Activated CD4-positive, alpha-beta T cell treated with anti-CD3 and anti-CD28 coated beads, Interleukin-2, amount 50 U/mL, for 16 hours (primary cell): ENCODE data around the gene BTBD6.
A peak's percentile ranks its signal among the peaks of the same experiment; 100 is the strongest.

ENCODE experiments used
- DNase-seq: peaks from one replicate; pipeline ENCODE4 v3.0.0-alpha.2; 2020

The BTBD6 gene

DNA sequence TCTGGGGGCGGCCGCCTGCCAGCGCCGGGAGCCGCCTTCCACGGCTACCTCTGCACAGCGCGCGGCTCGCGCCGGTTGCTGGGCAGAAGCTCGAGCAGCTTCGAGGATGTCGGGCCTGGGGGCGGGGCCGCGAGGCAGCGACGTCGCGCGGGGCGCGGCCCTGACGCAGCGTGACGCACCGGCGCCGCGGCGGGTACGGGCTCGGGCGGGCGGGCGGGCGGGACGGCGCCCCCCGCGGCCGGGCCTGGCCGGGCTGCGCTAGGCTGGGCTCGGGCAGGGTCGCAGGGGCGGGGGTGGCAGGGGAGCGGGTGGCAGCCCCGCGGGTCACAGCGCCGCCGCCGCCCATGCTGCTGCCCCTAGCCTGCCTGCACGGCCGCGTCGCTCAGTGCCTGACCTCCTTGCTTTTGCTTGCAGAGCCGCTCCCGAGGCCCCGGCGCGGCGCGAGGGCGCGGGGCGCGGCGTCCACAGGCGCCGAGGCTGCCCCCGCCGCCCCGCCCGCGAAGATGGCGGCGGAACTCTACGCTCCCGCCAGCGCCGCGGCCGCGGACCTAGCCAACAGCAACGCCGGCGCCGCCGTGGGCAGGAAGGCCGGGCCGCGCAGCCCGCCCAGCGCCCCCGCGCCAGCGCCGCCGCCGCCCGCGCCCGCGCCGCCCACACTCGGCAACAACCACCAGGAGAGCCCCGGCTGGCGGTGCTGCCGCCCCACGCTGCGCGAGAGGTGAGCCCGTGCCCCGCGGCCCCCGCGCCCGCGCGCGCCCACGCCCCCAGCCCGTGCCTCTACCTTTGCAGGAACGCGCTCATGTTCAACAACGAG, at the start of gene BTBD6:
BTBD6 (plus strand) TSS at position 166 of the 814 bp plus-strand sequence; CDS start at position 345, 179 bp downstream.
- peak; percentile 88 for DNase-seq

DNA sequence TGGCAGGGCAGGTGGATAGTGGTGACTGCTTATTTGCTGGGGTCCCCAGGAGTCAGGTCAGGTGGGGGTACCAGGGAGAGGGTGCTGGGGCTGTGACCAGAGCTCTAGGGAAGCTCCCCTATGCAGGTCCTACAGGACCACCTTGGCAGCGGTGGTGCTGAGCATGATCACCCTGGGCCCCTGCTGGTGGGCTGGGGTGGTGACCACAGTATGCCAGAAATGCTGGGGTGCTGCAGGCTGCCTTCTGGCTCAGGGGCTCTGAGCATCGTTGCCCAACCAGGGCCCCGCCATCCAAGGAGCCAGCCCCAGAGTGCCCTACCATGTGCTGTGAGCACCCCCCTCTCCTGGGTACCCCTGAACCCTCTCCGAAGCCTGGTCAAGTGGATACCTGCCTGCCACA, 49.7 kb upstream of the BTBD6 start:
- no peak for DNase-seq

DNA sequence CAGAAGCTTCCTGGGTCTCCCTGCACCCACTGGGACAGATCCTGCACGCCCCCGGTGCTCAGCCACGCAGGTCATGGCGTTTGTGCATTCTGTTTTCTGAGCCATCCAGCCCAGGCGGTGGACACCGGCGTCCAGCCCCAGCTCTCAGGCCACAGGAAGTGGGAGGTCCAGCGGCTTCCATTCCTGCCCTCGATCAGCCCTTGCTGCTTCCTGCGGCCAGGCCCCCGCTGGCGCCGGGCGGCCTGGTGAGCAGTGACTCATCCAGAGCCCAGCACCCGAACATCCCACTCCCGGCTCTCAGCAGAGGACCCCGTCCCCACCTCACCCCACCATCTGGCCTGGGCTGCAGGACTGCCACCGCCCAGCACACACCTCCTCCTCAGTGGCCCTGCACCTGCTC, 49.2 kb upstream of the BTBD6 start:
- DNase-seq, result no peak

DNA sequence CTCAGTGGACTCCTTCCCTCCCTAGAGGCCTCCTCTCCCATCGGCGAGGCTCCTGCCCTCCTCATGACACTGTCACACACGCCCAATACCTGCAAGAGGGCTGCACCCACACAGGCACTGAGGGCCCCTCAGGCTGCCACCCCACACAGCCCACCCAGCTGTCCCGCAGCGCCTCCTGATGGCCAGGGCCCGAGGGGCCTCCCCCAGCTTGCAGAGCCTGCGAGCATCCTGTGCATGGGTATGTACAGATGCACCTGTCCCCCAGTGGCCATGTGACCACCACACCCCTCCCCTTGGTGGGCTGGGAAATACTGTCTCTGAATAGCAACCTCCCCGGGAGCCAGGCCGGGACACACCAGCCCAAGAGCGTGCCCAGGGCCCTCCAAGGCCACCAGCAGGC, 48.3 kb upstream of the BTBD6 start:
- no peak for DNase-seq

DNA sequence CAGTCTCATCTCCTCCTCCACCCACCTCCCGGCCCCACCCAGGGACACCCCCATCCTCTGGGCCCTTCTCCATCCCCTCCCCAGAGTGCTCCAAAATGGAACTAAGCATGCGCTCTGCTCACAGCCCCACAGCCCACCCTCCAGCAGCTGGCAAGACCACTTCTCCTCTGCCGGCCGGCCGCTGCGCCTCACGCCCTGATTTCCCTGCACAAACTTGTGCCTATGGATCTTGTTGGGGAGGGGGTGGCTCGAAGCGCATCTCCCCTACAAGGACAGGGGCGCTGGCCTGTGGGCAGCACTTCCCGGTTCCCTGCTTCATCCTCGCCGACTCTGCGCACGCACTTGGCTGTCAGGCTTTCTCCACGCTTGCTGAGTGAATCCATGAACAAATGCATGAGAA, 47.7 kb upstream of the BTBD6 start:
- DNase-seq, result no peak

DNA sequence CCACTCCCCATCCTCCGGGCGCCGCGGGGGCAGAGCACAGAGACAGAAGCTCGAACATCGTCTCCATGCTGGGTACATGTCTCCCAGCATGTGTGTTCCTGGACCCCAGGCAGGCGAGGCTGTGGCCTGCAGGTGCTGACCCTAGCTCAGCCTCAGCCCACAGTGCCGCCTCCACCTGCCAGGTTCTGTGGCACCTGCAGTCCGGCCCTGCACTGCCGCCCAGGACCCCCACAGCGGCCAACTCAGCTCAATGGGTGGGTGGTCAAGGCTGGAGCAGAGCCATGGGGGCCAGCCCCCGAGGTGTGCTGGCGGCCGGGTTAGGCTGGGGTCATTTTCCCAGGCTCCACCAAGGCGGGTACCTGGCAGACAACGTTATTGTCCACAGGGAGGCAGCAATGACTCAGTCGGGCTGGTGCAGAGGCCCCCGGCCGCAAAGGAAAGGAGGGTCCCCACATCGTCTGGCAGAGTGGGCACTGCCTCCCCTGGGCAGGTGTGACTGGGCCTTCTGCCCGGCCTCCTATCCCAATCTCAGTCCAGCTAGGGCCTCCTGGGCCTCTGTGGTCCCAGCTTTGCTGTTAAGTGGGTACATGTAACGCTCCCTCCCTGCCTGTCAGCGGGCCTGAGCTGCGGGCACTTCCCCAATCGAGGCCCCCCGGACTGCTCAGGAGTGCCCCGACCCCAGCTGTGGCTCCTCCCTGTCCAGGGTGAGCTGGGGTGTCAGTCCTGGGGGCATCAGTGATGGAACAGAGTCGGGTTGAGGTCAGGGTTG, 47.0 kb upstream of the BTBD6 start:
- DNase-seq, result no peak

DNA sequence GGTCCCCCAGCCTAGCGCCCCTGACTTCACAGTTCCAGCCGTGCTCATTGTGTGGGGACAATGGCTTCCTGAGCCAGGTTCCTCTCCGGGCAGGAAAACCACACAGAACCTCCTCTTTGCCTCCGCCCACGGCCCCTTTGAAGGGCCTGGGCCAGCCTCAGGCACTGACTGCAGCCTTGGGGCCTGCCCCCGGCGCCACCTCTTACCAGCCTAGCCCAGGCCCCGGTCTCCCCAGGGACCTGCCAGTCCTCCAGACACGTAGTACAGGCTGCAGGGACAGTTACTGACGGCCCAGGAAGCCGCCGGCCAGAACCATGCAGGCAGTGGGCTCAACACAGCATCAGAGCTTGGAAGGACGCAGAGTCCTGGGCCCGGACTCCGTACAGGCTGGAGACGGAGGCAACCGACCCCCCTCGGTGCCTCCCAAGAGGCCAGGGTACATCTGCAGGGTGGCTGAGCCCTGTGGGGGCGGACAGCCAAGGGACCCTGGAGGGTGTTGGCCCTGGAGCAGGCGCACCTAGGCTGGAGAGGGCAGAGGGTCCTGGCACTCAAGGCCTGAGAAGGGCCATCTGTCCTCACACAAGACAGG, 46.3 kb upstream of the BTBD6 start:
- DNase-seq, result peak; percentile 44

DNA sequence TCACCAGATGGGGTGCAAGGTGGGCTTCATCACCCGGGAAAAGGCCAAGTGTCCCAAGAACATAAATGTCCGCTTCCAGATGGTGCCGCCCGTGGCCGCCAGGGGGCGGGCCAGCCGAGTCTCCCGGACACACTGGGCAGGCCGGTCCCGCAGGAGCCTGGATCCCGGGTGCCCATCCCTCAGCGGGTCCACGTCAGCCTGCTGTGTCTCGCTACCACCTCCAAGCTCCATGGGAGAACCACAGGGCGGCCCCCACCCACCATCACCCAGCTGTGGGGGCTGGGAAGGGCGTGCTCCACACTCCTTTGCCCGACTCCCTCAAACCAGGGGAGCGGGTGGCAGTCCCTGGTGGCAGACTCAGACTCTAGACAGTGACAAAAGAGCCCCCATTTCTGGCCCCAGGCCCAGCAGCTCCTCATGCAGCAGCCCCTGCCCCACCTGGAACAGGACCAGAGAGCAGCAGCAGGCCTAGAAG, 45.2 kb upstream of the BTBD6 start:
- DNase-seq, result peak; percentile 60

DNA sequence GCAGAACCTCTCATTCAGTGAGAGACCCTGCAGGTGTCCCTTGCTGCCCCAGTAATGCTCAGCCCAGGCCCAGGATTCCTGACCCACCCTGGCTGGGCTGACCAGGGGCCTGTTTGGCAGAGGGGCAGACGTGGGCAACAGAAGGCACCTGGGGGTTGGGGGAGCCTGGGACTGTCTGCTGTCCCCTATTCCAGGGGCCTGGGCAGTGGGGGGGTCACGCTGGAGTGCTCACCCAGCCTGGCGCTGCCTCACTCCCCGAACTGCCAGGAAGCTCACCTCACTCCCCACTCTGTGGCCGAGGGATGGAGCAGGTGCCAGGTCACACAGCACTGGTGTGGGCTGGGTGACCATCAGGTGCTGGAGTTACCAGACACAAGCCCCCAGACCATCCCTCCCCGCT, 44.6 kb upstream of the BTBD6 start:
- DNase-seq, result no peak

DNA sequence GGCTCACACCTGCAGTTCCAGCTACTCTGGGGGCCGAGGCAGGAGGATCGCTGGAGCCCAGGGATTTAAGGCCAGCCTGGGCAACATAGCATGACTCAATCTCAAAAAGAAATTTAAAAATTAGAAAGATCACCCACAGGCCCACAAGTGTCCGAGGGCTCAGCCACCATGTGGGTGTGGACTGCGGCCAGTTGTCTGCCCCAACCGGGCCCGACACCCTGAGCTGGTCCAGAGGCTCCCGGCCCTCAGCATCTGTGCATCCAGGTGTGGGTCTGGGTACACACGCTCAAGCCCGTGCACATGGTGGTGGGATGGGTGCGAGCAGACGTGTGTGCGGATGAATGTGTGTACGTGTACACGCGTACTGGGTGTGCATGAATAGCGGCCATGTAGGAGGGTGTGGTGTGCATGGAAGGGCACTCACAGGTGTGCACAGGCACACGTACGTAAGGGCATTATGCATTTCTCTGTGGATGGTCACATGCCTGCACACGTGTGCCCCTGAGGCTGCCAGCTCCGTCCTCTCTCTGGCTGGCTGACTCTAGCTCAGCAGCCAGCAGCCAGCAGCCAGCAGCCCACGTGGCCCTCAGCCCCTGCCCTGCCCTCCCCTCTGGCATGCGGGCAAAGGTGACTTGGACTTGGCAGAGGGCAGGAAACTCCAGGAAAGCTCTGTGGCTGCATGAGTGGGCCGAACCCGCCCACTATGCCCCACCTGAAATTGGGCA, 44.0 kb upstream of the BTBD6 start:
- DNase-seq, result no peak

DNA sequence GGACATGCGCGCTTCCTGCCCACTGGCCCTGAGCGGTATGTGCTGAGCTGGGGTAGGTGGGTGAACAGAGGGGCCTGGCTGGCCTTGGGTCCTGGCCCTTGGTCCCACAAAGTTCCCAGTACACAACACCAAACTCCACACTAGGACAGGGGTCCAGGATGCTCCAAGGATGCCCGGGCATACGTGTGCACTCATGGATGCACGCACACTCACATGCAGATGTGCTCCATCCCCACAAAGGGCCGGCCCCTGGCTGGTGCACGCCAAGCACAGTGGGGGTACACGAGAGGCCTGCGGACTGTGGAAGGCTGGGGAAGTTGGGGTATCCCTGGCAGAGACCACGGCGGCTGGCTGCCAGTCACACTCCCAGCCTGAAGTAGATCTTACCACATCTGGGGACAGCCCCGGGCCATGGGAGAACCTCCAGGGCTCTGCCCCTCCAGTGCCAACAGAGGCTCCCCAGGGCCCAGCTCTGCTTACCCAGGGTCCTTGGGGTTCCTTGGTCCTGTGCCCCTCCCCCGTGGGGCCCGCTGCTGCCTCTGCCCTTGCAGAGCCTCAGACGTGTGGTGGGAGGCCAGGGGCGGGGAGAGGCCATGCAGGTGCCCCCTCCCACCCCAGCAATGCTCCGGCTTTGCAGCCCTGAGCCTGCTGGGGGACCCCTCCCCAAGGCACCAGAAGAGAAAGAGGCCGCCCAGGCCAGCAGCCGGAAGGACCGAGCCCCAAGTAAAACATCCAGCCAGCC, 43.2 kb upstream of the BTBD6 start:
- DNase-seq, result no peak

DNA sequence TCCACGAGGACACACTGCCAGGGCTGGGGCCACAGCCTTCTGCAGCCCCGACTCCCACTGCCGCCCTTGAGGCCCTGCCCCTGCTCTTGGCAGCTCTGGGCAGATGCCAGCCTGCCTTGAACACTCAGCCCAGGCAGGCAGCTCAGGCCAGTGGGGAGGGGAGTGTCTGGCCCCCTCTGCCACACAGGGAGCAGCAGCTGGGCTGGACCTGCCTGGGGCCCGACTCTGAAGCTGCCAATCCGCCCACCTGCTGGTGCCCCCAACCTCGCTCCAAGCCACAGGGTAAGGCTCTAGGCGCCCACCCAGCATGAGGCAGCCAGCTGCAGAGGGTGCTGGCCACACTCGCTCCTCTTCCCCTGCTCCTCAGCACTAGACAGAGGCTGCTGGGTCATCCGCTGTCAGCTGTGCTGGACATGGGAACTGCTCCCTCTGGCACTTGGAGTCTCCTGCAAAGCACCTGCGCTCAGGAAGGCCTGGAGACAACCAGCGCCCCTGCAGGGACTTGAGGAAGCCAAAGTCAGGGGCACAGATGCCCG, 42.6 kb upstream of the BTBD6 start:
- DNase-seq, result no peak

DNA sequence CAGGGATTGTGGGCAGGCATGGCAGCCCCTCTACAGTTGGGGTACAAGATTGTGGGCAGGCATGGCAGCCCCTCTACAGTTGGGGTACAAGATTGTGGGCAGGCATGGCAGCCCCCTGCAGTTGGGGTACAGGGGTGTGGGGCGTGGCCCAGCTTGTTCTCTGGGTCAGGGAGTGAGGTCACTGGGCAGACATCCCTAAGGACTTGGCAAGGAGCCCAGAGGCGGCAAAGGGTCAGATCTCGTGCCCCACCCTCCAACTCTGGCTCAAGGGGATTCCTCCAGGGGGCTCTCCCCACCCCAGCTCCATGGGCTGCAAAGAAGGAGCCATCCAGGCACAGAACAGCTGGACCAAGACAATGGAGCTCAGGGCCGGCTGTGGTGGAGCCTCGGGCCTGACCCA, 41.5 kb upstream of the BTBD6 start:
- DNase-seq, result no peak

DNA sequence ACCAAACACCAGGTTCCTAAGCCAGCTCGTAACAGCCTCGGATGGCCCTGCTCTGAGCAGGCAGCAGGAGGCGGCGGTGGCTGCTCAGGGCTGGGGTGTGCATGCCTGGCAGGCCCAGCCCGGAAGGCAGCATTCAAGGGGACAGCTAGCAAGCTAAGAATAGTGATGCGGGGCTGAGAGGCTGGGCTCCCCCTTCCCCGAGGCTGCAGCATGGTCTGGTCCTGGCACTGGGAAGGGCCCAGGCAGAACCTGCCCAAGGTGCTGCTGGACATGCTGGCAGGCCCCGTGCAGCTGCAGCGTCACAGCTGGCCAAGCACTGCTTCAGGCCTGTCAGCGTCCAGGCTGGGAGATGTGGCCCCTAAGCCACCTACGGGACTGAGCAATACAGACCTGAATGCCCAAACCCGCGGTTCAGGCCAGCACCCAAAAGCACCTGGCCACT, 40.9 kb upstream of the BTBD6 start:
- DNase-seq, result no peak

DNA sequence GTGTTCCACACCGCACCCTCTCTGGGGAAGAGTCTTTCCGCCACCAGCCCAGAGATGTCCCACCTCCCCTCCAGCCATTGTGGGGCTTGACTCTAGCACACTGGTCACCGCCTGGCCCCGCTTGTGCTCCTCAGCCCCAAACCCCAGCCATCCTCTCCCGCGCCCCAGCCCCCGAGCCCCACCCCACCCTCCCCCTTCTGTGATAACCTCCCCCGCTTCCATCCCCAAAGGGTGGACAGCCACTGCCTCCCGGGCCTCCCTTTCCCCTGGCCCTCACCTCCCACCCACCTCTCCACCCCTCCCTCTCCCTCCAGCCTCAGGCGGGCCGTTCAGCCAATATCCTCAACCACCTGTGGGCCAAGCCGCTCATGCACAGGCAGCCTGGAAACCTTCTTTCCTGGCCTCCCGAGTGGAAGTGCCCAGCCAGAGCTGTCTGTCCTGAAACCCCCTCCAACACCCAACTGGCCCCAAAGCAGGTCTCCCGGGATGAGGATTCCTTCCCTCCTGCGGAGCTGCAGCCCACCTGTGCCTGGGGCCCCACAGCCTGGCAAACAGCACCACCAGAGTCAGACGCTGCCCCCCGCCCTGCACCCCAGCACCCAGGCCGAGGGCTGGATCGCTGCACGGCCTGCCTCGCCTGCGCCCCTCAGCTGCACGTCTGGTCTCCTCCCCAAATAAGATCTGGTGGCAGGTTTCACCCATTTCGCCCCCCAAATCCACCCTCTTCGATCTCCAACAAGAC, 40.2 kb upstream of the BTBD6 start:
- DNase-seq, result no peak

DNA sequence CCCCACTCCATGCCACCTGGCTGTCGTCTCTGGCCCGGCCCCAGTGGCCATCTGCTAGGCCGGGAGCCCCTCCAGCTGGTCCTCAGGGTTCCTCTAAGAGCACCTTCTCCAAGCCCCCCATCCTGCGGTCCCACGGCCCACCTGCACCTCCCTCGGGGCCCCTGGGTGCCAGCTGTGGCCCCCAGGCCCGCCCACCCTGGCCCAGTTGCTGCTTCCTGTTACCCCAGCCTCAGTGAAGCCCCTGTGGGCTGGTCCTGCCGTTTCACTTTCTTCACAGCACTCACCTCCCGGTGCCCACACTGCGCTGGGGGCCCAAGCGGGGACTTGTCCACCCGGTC, 39.6 kb upstream of the BTBD6 start:
- no peak for DNase-seq

DNA sequence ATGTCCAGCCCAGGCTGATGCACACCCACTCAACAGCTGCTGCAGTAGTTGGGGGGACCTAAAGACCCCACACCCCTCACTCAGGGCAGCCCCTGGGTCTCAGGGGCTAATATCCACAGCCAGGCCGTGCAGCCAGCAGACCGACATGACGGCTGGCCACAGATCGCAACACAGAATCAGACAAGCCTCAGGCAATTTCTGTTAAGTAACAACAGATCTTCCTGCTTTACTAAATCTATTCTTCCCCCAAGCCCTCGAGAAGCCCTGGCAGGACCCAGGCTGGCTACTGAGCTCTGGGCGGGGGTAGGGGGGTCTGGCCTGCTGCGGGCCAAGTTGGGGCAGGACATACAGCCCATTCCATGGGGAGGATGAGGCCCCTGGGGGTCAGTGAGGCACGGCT, 39.2 kb upstream of the BTBD6 start:
- no peak for DNase-seq

DNA sequence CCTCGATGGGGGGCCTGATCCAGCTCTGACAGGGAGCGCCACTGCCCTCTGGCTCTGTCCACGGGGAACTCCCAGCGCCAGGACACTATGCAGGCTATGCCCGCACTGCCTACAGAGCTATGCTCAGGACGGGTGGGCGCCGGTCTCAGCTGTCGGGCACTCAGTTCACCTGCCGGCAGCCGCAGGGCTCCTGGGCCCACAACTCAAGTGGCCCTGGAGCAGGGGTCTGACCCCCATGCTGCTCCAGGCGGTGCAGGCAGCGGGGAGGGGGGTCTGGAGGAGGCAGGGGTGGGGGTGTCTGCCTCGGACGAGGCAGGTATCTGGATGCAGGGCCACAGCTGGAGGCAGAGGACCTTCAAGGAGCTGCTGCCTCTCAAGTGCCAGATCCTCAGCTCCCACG, 38.7 kb upstream of the BTBD6 start:
- DNase-seq, result no peak

DNA sequence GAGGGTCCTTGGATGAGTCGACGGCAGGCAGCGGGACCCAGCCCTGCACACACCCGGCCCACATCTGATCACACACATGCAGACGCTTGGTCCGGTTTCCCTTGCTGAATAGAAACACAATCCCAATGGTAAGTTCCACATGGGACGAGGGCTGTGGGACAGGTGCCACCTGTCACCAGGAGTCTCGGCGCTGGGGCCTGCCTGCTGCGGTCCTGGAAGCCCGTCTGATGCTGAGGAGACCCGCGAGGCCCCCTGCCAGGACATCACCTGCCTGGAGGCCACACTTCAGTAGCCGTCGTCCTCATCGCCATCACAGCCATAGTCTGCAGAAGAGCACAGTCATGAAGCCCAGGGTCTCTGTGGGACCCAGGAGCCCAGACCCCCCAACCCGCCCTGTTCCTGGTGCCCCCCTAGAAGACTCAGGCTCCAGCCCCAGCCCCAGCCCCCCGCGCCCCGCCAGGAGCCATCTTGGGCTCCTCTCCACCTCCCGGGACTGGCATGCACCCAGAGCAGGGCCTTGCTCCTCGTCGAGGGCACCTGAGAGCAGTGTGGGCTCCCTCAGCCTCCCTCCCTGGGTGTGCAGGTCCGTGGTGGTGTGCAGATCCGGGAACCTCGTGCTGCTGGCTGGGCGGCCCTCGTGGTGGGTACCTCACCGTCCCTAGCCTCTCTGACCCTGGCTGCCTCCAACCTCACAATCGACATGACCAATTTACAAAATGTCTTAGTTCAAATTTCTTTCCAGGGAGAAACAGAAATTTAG, 37.9 kb upstream of the BTBD6 start:
- no peak for DNase-seq

DNA sequence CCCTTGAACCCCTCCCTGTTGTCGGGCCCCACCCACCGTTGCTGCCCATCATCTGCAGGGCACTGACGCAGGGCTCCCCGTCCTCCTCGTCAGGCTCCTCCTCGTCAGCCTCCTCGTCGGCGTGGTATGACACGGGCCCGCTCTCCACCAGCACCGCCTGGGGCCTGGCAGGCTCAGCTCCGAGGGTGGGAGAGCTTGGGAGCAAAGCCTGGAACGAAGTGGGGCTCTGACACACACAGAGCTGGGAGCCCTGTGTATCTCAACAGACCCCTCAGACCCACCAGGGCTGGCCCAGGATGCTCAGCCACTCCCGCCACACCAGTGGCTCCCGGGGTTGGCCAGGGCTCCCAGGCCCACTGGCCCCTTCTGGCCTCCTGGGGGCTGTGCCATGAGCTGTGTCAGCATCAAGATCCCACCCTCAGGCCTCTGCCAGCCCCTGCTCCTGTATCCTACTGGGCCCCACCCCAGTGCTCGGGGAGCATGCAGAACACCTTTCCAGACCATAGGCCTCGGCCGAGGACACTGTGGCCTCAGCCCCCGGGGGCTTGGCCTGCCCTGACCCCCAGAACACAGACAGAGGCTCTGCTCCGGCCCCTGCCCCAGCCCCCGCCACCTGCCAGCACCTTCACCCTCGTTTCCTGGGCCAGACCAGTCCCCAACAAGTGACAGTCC, 37.1 kb upstream of the BTBD6 start:
- no peak for DNase-seq
